HG02970 (cell line): ENCODE measurements around the gene TRIM24.
A peak's percentile ranks its signal among the peaks of the same experiment; 100 is the strongest.
"Not testable (repeated sequence)": the region's sequence is repeated elsewhere in the genome, so short reads cannot be mapped to it uniquely, and the experiment has no call there.

Source experiments
- ATAC-seq: cut with Tn5 transposase; IDR thresholded peaks from one replicate; pipeline ENCODE4 v1.9.1; 2021; ENCODE audit warnings: mild to moderate bottlenecking, moderate library complexity, moderate number of reproducible peaks; ENCODE audit not compliant: unreplicated experiment, low FRiP score

Gene TRIM24

DNA sequence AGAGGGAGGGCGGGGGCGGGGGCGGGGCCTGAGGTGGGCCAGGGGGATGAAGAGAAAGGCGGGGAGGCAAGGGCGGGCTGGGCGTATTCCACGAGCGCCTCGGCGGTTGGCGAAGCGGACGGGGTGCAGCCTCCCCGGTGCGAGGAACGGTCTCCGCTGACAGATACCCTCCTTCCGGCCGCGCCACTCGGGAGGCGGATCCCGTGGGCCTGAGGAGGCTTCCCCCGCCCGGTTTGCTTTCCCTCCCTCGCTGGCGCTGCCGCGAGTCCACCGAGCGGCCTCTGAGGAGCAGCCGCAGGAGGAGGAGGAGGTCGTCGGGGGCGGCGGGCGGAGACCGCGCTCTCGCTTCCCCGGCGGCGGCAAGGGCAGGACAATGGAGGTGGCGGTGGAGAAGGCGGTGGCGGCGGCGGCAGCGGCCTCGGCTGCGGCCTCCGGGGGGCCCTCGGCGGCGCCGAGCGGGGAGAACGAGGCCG, at the start of gene TRIM24:
Gene TRIM24 (plus strand): TSS at position 84 of the 473 bp plus-strand sequence. CDS start 290 bp downstream, at position 374.
- peak; percentile 78 for ATAC-seq

DNA sequence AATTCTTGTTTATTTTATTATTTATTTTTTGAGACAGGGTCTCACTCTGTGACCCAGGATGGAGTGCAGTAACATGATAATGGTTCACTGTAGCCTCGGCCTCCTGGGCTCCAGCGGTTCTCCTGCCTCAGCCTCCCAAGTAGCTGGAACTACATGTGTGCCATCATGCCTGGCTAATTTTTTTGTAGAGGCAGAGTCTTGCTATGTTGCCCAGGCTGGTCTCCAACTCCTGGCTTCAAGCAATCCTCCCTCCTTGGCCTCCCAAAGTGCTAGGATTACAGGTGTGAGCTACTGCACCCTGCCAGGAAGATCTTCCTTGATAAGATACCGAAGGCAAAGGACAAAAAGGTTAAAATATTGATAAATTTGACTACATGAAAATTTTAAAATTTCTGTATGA, 48.0 kb upstream of the TRIM24 start:
- ATAC-seq = not testable (repeated sequence)

DNA sequence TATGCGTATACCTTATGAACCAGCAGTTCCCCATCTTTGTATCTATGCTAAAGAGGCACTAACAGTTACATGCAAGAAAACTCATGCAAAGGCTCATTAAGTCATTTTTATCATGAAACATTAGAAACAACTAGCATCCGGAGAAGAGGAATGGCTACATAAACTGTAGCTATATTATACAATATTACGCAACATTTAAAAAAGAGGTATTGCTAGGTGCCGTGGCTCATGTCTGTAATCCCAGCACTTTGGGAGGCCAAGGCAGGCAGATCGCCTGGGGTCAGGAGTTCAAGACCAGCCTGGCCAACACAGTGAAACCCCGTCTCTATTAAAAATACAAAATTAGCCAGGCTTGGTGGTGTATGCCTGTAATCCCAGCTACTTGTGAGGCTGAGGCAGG, 47.1 kb upstream of the TRIM24 start:
- ATAC-seq = not testable (repeated sequence)

DNA sequence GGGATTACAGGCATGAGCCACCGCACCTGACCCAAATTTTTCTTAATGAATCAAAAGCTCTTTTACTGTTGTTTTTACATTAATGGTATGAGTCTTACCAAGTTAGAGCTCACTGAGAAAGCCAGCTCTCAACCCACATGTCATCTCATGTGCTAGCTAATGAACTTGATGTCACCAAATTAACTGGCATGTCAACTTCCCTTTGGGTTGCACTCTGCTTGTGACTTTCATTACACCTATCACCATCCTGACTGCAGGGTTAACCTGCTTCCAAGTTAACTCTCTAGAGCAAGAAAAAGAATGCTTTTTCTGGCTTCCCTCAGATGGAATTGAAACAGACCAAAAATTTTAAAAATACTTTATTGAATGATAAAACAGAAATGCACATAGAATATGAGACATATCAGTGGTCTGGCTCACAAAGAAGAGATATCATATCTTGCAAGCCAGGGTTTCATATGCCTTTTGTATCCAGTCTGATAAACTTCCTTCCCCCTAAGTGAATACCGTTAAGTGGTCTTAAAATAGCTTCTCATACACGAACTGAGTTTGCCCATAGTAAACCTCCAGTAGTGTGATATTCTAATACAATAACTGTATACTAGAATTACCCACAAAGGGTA, 42.9 kb upstream of the TRIM24 start:
- no peak for ATAC-seq

DNA sequence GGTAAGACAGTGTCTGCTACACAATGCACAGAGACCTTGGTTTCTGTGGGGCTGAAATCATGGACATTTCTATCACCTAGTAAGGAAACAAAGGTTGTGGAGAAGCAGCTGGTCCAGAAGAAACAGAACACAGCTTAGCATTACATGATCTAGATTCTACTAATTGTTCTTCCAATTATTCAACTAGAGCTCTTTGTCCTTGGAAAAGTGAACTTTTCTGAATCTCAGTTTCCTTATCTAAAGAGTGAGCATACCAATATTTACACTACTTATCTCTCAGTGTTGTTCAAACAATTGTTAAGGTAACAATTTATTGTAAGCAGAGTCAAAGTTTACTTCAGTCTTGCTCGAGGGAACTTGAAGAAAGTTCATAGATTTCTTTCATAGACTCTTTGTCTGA, 42.3 kb upstream of the TRIM24 start:
- ATAC-seq = no peak

DNA sequence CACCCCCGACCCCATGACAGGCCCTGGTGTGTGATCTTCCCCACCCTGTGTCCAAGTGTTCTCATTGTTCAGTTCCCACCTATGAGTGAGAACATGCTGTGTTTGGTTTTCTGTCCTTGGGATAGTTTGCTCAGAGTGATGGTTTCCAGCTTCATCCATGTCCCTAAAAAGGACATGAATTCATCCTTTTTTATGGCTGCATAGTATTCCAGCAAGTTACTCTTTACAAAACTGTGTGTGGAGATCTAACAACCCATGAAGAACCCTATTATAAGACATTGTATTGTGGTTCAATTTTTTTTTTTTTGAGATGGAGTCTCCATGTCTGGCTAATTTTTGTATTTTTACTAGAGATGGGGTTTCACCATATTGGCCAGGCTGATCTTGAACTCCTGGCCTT, 41.7 kb upstream of the TRIM24 start:
- ATAC-seq = not testable (repeated sequence)

DNA sequence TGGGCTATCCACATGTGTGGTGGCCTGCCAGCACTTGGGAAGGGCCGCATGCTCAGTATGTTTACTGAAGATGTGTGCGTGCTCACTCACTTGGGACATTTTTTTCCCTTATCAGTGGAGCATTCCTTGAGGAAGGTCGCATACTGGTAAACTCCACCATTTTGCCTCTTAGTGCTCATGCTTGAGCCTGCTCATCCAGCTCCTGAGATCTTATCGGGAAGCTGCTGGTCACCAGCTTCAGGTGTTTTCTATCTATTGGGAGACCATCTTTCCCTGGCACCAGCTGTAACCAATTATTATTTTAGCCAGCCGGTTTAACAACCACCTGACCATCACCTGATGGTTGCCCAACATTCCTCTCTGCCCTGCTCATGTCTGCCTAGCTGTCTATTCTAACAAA, 35.0 kb upstream of the TRIM24 start:
- ATAC-seq = no peak

DNA sequence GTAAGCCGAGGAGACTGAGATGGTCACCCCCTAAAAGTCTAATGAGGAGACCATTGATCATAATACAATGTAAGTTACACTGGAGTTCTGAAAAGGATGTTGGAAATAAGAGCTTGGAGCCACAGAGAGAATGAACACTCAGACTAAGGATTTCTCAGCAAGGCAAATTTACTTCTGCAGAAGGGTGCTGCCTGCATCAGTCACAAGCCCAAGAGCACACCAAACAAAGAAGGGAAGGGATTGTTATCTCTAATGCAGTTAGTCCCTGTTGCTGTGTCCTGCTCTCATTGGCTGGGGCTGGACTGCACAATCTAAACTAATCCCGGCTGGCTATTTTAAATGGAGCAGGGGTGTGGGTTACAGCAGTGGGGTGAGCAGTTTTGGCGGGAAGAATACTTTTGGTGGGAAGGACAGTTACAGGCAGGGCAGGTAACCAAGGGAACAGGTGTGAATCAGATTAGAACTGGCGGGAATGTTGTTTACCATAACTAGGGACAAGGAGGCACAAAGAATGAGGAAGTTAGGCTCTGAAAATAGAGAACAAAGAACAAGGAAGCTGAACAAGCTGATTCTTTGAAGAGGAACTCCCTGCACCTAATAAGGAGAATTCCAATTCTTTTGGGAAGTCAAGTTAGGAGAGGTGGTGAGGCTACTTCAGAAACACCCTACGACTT, 30.3 kb upstream of the TRIM24 start:
- ATAC-seq = no peak

DNA sequence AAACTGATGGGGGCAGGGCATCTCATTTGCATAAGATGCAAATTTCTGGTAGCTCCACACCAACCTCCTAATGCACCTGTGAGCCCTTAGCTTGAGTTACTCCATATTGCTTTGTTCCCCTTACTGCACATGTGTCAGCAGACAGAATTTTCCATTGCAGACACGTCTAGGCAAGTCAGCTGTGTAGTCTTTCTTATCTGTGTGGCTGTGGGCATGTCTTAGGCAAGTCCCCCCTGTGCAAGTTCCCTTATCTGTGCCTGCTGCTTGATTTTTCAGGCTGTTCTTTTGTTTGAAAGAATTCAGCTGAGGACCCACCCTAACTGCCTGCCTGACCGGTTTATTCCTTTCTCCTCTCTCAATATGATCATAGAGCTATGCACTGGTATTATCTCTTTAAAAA, 28.5 kb upstream of the TRIM24 start:
- no peak for ATAC-seq

DNA sequence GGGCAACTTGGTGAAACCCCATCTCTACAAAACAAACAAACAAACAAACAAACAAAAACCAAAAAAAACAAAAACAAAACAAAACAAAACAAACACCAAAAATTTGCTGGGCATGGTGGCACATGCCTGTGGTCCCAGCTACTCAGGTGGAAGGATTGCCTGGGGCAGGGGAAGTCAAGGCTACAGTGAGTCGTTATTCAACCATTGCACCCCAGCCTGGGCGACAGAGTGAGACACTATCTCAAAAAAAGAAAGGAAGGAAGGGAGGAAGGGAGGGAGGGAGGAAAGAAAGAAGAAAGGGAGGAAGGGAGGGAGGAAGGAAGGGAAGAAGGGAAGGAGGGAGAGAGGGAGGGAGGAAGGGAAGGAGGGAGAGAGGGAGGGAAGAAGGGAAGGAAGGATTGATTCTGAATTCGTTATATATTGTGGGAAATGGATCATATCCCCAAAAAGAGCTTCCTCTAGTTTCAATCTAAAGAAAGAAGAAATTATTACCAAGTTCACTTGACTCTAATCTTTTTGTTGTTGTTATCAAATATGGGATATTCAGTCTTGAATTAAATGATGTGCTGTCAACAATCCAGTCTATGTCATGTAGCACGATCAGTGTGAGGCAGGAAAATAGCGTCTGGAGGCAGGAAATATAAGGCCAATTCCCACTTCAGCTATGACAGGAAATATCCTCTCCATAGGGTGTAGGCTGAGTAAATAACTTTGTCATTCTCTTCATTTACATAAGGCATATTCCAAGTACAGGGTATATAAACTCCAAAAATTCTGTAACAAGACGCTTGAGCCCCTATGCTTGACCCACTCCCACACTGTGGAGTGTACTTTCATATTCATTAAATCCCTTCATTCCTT, 26.2 kb upstream of the TRIM24 start:
- no peak for ATAC-seq

DNA sequence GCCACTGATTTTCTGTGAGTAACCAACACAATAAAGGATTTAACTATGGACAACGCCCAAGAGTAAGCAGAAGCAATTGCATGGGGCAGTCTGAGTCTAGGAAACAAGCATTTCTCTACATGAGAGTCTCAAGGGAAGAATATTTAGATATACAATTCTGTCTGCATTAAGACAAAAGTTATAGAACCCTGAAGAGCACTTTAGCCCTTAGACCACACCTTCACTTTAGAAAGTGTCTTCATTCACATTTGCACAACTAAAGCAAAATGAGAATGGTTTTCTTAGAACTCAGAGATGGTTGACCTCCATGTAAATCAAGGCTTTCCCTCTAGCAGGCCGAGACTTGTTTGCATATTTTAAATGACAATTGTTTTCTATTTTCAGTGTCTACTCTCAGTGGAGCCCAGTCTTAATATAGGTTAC, 25.5 kb upstream of the TRIM24 start:
- no peak for ATAC-seq

DNA sequence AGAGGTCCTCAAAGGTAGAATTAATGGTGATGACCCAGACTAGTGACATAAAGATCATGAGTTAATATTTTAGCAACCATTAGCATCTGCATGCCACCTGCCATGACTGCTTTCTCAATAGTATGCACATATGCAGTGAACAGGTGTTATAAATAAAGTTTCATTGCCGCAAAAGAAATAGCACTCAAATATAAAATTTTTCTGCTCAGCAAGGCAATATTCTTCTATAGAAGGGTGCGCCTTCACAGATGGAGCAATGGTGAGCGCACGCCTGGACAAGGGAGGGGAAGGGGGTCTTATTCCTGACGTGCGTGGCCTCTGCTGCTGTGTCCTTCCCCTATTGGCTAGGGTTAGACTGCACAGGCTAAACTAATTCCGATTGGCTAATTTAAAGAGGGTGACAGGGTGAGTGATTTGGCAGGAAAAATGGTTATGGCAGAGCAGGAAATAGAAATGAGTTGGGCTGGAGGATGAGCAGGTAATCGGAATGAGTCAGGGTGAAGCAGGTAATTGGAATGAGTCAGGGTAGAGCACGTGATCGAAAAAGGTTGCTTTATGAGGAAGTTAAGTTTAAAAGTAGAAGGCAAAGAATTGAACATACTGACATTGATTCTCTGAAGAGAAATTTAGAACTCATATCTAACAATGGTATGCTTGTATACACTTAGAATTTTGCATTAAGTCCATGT, 24.7 kb upstream of the TRIM24 start:
- ATAC-seq = no peak

DNA sequence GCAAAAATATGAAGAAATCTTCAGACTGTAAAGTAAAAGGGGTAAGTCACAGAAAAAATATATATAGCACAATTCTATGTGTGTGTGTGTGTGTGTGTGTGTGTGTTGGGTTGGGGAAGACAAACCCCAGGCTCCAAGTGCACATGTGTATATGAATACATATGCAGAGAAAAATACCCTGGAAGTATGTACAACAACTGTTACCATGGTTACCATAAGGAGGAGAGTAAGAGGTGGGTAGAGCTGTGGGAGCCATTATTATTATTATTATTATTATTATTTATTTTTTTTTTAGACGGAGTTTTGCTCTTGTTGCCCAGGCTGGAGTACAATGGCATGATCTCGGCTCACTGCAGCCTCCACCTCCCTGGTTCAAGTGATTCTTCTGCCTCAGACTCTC, 23.7 kb upstream of the TRIM24 start:
- no peak for ATAC-seq

DNA sequence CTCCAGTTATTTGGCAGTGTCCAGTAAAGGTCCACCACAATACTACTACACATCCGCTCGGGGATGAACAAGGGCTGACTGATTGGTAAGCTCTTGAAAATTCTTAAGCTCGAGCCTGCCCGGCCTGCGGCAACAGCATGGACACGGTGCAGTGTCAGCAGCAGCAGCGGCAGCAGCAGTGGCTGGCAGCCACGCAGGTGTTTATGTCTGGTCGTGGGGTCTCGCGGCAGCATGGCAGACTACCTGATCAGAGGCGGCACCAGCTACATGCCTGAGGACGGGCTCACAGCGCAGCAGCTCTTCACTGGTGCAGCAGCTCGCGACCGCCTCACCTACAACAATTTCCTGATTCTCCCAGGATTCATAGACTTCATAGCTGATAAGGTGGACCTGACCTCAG, 19.6 kb upstream of the TRIM24 start:
- no peak for ATAC-seq

DNA sequence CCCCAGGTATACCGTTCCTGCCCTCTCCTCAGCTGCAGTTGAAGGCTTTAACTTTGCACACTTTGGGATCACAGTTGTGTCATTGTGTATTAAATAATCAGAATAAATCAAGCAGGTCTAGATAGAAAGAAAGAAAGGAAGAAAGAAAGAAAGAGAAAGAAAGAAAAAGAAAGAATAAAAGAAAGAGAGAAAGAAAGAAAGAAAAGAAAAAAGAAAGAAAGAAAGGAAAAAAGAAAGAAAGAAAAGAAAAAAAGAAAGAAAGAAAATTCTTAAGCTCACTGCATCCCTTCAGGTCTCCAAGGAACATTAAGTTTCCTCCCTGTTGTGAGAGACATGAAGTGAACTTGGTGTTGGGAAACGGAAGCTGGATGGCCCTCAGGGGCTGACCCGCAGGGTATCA, 17.2 kb upstream of the TRIM24 start:
- ATAC-seq = no peak

DNA sequence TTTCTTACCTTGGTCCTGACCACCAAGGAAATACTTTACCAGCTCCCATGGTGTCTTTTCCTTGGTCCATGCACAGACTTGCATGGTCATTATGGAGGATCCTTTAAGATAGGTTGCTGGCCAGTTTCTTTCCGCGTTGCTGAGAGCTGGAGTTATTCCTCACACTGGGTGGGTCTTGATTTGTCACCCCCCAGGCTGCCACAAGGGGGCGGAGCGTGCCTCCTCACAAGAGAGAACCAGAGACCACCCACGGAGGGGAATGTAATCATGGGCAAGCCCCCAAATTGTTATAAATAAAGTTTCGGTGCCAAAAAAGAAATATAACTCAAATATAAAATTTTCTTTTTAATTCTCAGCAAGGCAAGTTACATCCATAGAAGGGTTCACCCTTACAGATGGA, 10.5 kb upstream of the TRIM24 start:
- ATAC-seq = no peak

DNA sequence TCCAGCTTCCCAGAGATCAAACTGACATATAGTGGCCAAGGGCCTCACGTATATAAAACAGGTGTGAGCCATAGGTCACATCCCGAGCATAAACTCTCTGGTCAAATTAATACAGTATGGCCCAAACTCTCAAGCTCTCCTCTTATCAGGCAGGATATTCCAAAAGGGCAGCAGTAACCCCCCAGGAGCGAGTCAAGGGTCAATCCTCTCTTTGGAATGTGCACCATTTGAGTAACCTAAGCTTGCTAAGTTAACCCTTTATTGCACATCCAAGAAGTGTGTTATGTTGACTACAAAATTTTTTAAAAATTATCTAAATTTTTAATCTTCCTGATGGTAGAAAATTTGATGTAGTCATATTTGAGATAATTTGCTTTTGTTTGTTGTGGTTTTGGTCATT, 4.5 kb upstream of the TRIM24 start:
- ATAC-seq = no peak

DNA sequence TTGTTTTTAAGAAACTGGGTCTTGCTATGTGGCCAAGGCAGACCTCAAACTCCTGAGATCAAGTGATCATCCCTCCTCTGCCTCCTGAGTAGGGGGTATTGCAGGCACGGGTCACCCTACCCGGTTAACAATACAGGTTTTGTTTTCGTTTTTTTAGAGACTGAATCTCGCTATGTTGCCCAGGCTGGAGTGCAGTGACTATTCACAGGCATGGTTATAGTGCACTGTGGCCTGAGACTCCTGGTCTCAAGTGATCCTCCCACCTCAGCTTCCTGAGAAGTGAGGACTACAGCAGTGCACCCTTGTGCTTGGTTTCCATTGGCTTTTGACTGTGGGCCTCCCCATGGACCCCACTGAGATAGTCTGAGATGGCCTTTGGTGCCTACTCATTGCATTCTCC, 3.8 kb upstream of the TRIM24 start:
- ATAC-seq = no peak

DNA sequence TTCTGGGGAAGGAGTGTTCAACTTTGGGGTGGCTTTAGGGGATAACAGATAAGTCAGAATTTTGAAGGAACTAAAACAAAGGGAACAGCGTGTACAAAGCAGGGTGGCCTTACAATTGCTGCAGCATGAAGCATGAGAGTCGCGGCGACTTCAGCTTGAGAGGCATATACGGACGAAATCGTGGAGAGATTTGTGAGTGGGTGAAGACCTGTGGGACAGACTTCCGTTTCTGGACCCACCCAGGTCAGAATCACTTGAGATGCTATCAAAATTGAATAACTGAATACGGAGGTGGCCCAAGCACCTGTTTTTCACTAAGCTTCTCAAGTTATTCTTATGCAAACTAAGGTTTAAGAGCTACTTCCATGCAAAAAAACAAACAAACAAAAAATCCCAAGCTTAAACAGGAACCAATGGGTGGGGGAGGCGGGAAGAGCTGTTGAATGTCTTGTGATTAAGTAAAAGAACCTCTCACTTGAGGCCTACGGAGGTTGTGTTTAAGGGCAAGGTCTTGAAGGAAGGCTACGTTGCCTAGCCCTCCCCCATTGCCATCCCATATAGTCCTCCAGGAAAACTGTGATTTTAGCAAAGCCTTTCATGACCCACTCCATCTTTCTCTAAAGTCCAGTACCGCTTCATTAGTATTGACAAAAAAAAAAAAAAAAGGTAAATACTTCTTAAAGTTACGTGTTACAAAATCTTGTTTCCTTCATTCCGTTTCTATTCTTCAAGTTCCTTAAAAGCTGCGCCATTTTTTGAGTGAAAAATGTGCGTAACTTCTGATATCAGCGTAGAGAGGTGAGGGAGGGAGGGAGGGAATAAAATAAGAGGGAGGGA, 1.3 kb upstream of the TRIM24 start:
- no peak for ATAC-seq
